SK-N-SH (cell line): Measurements from ENCODE around the gene DNAH9. TPM values are rescaled to one million over a fixed set of nuclear protein-coding genes. Genes with fewer than 3 reads are reported as not detected.

Source experiments
- CTCF ChIA-PET: fragments of 300-600, 350-600 bp; formaldehyde crosslinking; extraction: SDS; loops from one replicate; lab custom pipeline; 2021; lab: Yijun Ruan, JAX
- POLR2A ChIA-PET: fragments of 350-600 bp; sonication (Branson Sonifier 250); formaldehyde crosslinking; extraction: SDS; loops from one replicate; lab custom pipeline; 2020; ENCODE audit warnings: antibody characterized with exemption, inconsistent platforms; lab: Yijun Ruan, JAX
- DNase-seq: peaks from one replicate; pipeline ENCODE4 v3.0.0; 2012
- H2AFZ ChIP-seq: fragments of 200-600 bp; sonication (generic); 2 replicates; pipeline ENCODE4 v1.8.1; 2016; ENCODE audit warnings: antibody characterized with exemption, mild to moderate bottlenecking, low read depth
- H3F3A ChIP-seq: fragments of 200-600 bp; sonication (generic); replicated peaks from 2 replicates; pipeline ENCODE3; 2016; ENCODE audit warnings: antibody characterized with exemption, mild to moderate bottlenecking; ENCODE audit not compliant: insufficient read depth
- H3K27ac ChIP-seq, 2 experiments: fragments of 200-500 bp in 1 of 2; fragments of 200-600 bp in 1 of 2; sonication (Bioruptor generic) in 1 of 2; sonication (generic), shearing (Covaris generic) in 1 of 2; 2 replicates each; pipeline versions ENCODE4 v1.5.1 to v1.6.1; 2014 to 2016; ENCODE audit warnings: low read depth in 2 of 2, inconsistent platforms in 1 of 2, low read length in 1 of 2, mild to moderate bottlenecking in 1 of 2, mixed read lengths in 1 of 2
- H3K27me3 ChIP-seq: fragments of 200-600 bp; sonication (generic), shearing (Covaris generic); 2 replicates; pipeline ENCODE4 v1.6.1; 2016; ENCODE audit warnings: mixed run types; ENCODE audit not compliant: insufficient read depth
- H3K36me3 ChIP-seq, 2 experiments: fragments of 200-500 bp in 1 of 2; fragments of 200-600 bp in 1 of 2; sonication (Bioruptor generic) in 1 of 2; sonication (generic) in 1 of 2; replicated peaks in 1 of 2; 2 replicates each; pipeline versions ENCODE3 to v1.5.1; 2014 to 2016; ENCODE audit warnings: low read length in 1 of 2, mild to moderate bottlenecking in 1 of 2; ENCODE audit not compliant: insufficient read depth in 2 of 2, control insufficient read depth in 1 of 2
- H3K4me1 ChIP-seq, 2 experiments: fragments of 200-500 bp in 1 of 2; fragments of 200-600 bp in 1 of 2; sonication (Bioruptor generic) in 1 of 2; sonication (generic), shearing (Covaris generic) in 1 of 2; 2 replicates each; pipeline versions ENCODE4 v1.5.1 to v1.6.1; 2014 to 2016; ENCODE audit warnings: low read depth in 1 of 2, low read length in 1 of 2, mixed run types in 1 of 2; ENCODE audit not compliant: insufficient read depth in 2 of 2, control insufficient read depth in 1 of 2
- H3K4me2 ChIP-seq: fragments of 200-600 bp; sonication (generic), shearing (Covaris generic); 2 replicates; pipeline ENCODE4 v1.6.1; 2017; ENCODE audit warnings: mixed run types
- H3K4me3 ChIP-seq, 2 experiments: fragments of 200-500 bp in 1 of 2; fragments of 200-600 bp in 1 of 2; sonication (Bioruptor generic) in 1 of 2; sonication (generic), shearing (Covaris generic) in 1 of 2; 2 replicates each; pipeline versions ENCODE4 v1.5.1 to v1.8.1; 2014 to 2016; ENCODE audit warnings: low read depth in 2 of 2, inconsistent platforms in 1 of 2, low read length in 1 of 2, mild to moderate bottlenecking in 1 of 2, mixed read lengths in 1 of 2, moderate library complexity in 1 of 2
- H3K79me2 ChIP-seq: fragments of 200-600 bp; sonication (generic); 2 replicates; pipeline ENCODE4 v1.8.1; 2017; ENCODE audit warnings: mild to moderate bottlenecking; ENCODE audit not compliant: insufficient read depth
- H3K9ac ChIP-seq: fragments of 200-600 bp; sonication (generic); 2 replicates; pipeline ENCODE4 v1.6.1; 2017; ENCODE audit warnings: mixed run types
- H3K9me2 ChIP-seq: fragments of 200-600 bp; sonication (generic); 2 replicates; pipeline ENCODE4 v1.6.1; 2017; ENCODE audit warnings: mixed run types
- H3K9me3 ChIP-seq: fragments of 200-600 bp; sonication (generic); 2 replicates; pipeline ENCODE4 v1.6.1; 2017; ENCODE audit warnings: mixed run types, mild to moderate bottlenecking, moderate library complexity
- H4K20me1 ChIP-seq: fragments of 200-600 bp; sonication (generic); 2 replicates; pipeline ENCODE4 v1.6.1; 2017; ENCODE audit warnings: mild to moderate bottlenecking, mixed run types; ENCODE audit not compliant: insufficient read depth
- CHD2 ChIP-seq: fragments of 150-350 bp; IDR thresholded peaks from 2 replicates; pipeline ENCODE4 v1.6.1; 2018; ENCODE audit warnings: low read length; ENCODE audit not compliant: partially characterized antibody
- ELF1 ChIP-seq: IDR thresholded peaks from 2 replicates; pipeline ENCODE4 v1.4.0; 2012
- EP300 ChIP-seq, 2 experiments: IDR thresholded peaks; 2 replicates each; pipeline versions ENCODE4 v1.4.0 to v1.6.1; 2012; ENCODE audit warnings: borderline replicate concordance in 1 of 2, low read depth in 1 of 2, low read length in 1 of 2
- EZH2phosphoT487 ChIP-seq: fragments of 200-600 bp; sonication (generic); IDR thresholded peaks from 2 replicates; pipeline ENCODE4 v1.6.1; 2017; ENCODE audit warnings: low read depth, mixed run types, mild to moderate bottlenecking, antibody characterized with exemption, moderate library complexity, borderline replicate concordance
- FOXJ3 ChIP-seq: sonication (generic); formaldehyde crosslinking; IDR thresholded peaks from 2 replicates; pipeline ENCODE4 v1.5.1; 2020; ENCODE audit warnings: mild to moderate bottlenecking, missing genetic modification reagents
- GABPA ChIP-seq: IDR thresholded peaks from 2 replicates; pipeline ENCODE4 v1.4.0; 2012; ENCODE audit warnings: low read depth, mild to moderate bottlenecking
- JUND ChIP-seq: IDR thresholded peaks from 2 replicates; pipeline ENCODE4 v1.4.0; 2012
- MXI1 ChIP-seq: IDR thresholded peaks from 2 replicates; pipeline ENCODE4 v1.6.1; 2012; ENCODE audit warnings: mild to moderate bottlenecking, low read depth, low read length, improper control_type of control experiment
- NFIC ChIP-seq: IDR thresholded peaks from 2 replicates; pipeline ENCODE4 v1.4.0; 2012; ENCODE audit warnings: borderline replicate concordance
- NRF1 ChIP-seq: IDR thresholded peaks from 2 replicates; pipeline ENCODE4 v1.6.1; 2012; ENCODE audit warnings: low read depth, mild to moderate bottlenecking, low read length
- POLR2AphosphoS5 ChIP-seq: IDR thresholded peaks from 2 replicates; pipeline ENCODE4 v1.6.1; 2012; ENCODE audit warnings: low read depth, low read length
- RAD21 ChIP-seq: IDR thresholded peaks from 2 replicates; pipeline ENCODE4 v1.6.1; 2012; ENCODE audit warnings: mild to moderate bottlenecking, low read length
- RFX5 ChIP-seq: IDR thresholded peaks from 2 replicates; pipeline ENCODE4 v1.6.1; 2012; ENCODE audit warnings: mild to moderate bottlenecking, improper control_type of control experiment, low read length
- SIN3A ChIP-seq: IDR thresholded peaks from 2 replicates; pipeline ENCODE4 v1.6.1; 2012; ENCODE audit warnings: low read depth, mild to moderate bottlenecking, low read length, moderate library complexity, borderline replicate concordance
- TAF1 ChIP-seq: IDR thresholded peaks from 2 replicates; pipeline ENCODE4 v1.6.1; 2012; ENCODE audit warnings: low read depth, mild to moderate bottlenecking, low read length, moderate library complexity, borderline replicate concordance
- TCF12 ChIP-seq: IDR thresholded peaks from 2 replicates; pipeline ENCODE4 v1.4.0; 2012
- WGBS: methylation state at CpG from one replicate; pipeline ENCODE4 v1.1.6; 2017; ENCODE audit warnings: low lambda C conversion rate; 5-methylcytosine and 5-hydroxymethylcytosine counted together
- polyA plus RNA-seq, 3 experiments: library from polyadenylated mRNA; depleted of rRNA; stranded (reverse); fragments of >200 nt; gene quantifications; 2 replicates each; pipeline ENCODE4 v1.2.3, GENCODE V29; 2012
- TF ChIP-seq, protein P1 (sequence below): IDR thresholded peaks from 2 replicates; pipeline ENCODE4 v1.4.0; 2012; ENCODE audit warnings: low read depth
- TF ChIP-seq, protein P2 (sequence below): fragments of 150-350 bp; IDR thresholded peaks from 2 replicates; pipeline ENCODE4 v1.6.1; 2016; ENCODE audit warnings: mild to moderate bottlenecking, low read depth, low read length
- TF ChIP-seq, protein P3 (sequence below): fragments of 150-350 bp; IDR thresholded peaks from 2 replicates; pipeline ENCODE4 v1.6.1; 2017; ENCODE audit warnings: antibody characterized with exemption, low read length, low read depth, borderline replicate concordance

DNAH9 gene
- polyA plus RNA-seq, 1 of the 3 experiments (the other 2 are of a cell fraction), result not detected

DNA sequence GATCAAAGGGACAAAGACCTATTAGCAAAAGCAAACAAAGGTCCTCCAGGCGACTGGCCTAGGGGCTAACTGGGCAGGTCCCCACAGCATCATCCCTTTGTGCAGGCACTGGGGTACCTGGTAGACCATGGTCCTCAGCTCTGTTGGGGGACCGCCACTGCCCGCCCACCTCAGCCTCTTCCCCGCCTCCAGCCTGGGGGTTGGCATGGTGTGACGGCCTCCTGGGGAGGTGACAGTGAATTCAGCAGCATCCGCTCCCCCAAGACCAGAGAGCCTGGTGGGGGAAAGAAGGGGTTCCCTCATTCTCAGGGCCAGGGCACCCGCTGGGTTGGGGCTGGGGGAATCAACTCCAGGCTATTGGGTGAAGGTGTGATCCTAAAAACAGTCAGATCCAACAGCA, 38.7 kb upstream of the DNAH9 start:
- 30% methylated on average over 5 of the region's 7 CpGs for WGBS
- Histone ChIP-seq H2AFZ (no peak overlapping the region), H3K27ac (no peak overlapping the region), H3K9ac (no peak overlapping the region), H3K36me3 (no peaks in the 10 kb centered on the region), H3K4me1 (no peaks in the 10 kb centered on the region; a peak in 1 of 4 replicates), H4K20me1 (no peaks in the 10 kb centered on the region), H3K9me3 (no peaks in the 10 kb centered on the region), H3K79me2 (no peaks in the 10 kb centered on the region), H3K4me3 (no peak overlapping the region), H3F3A (no peaks in the 10 kb centered on the region), H3K27me3 (no peaks in the 10 kb centered on the region), H3K4me2 (no peak overlapping the region), H3K9me2 (no peaks in the 10 kb centered on the region)
- TF ChIP-seq, protein P1, sequence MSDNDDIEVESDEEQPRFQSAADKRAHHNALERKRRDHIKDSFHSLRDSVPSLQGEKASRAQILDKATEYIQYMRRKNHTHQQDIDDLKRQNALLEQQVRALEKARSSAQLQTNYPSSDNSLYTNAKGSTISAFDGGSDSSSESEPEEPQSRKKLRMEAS, result no peak
- TF ChIP-seq ELF1, result no peak
- CTCF ChIA-PET, result no interaction called here
- no peak for DNase-seq
- POLR2A ChIA-PET, result no interaction called here

DNA sequence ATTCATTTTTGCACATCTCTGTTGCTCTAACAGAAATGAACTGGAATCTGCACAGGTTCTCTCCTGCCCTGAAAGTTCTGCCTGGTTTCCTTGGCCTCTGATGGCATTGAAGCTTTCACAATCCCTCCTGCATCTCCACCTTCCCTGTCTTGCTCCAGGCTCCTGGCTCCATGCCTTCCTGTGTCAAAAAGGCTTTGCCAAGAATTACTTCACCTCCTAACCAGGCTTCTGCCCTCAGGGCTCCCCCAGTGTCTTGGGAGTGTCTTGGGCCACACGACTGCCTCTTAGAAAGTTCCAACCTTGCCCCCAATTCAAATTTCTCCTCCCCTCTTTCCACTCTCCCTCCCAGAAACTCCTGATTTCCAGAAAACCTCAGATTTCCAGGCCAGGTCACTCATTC, 37.0 kb upstream of the DNAH9 start:
- Histone ChIP-seq H3K27me3 (no peaks in the 10 kb centered on the region), H2AFZ (no peak overlapping the region), H3K9me2 (no peaks in the 10 kb centered on the region), H3K27ac (no peak overlapping the region), H4K20me1 (no peaks in the 10 kb centered on the region), H3K79me2 (no peaks in the 10 kb centered on the region), H3K9ac (no peak overlapping the region), H3K4me1 (no peaks in the 10 kb centered on the region; a peak in 1 of 4 replicates), H3K4me2 (no peak overlapping the region), H3K4me3 (no peak overlapping the region), H3K36me3 (no peaks in the 10 kb centered on the region), H3F3A (no peaks in the 10 kb centered on the region), H3K9me3 (no peaks in the 10 kb centered on the region)
- 23% methylated on average over 1 of the region's 1 CpG for WGBS
- DNase-seq, result no peak
- ChIA-PET POLR2A (no interaction called here), CTCF (interaction anchor here (1.3 kb wide), 1 partner anchor 83 kb away, joined by 4 read pairs; no protein-coding TSS in a partner anchor)
- TF ChIP-seq RAD21 (no peak), NFIC (no peak), POLR2AphosphoS5 (no peak), EP300 (IDR thresholded peaks at IDR 0.05; ENCODE audit: borderline replicate concordance in 1 of 2, low read depth in 1 of 2, low read length in 1 of 2) (no peak), JUND (no peak), RFX5 (no peak), MXI1 (no peak)

DNA sequence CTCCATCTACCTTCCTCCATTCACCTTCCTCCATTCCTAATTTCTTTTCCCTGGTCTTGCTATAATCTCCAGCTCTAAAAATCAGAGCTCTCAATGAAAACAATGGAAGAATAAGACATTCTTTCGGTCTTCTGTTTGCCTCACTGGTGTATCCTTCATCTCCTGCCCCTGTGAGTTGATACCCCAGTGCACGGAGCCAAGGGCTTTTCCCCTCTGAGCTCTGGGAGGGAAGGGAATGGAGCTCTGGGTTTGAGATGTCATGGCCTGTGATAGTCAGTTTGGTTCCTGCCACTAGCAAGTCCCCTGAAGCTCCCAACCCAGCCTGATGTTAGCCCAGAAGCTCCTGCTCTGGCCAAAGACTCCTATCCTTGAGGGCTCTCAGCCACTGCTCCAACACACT, 36.6 kb upstream of the DNAH9 start:
- Histone ChIP-seq H2AFZ (no peak overlapping the region), H3K27me3 (no peaks in the 10 kb centered on the region), H4K20me1 (no peaks in the 10 kb centered on the region), H3K27ac (no peak overlapping the region), H3K9ac (no peak overlapping the region), H3K9me2 (no peaks in the 10 kb centered on the region), H3F3A (no peaks in the 10 kb centered on the region), H3K4me1 (no peaks in the 10 kb centered on the region; a peak in 1 of 4 replicates), H3K9me3 (no peaks in the 10 kb centered on the region), H3K4me2 (no peak overlapping the region), H3K79me2 (no peaks in the 10 kb centered on the region), H3K36me3 (no peaks in the 10 kb centered on the region), H3K4me3 (no peak overlapping the region)
- no peak for DNase-seq
- ChIA-PET CTCF (interaction anchor here (1.0 to 1.3 kb wide), 2 partner anchors 19 to 83 kb away, joined by 3 to 4 read pairs; no protein-coding TSS in a partner anchor), POLR2A (no interaction called here)
- WGBS, result 19% methylated on average over 2 of the region's 2 CpGs
- no peak for TF ChIP-seq SIN3A
- TF ChIP-seq JUND, result no peak
- TF ChIP-seq, protein P2, sequence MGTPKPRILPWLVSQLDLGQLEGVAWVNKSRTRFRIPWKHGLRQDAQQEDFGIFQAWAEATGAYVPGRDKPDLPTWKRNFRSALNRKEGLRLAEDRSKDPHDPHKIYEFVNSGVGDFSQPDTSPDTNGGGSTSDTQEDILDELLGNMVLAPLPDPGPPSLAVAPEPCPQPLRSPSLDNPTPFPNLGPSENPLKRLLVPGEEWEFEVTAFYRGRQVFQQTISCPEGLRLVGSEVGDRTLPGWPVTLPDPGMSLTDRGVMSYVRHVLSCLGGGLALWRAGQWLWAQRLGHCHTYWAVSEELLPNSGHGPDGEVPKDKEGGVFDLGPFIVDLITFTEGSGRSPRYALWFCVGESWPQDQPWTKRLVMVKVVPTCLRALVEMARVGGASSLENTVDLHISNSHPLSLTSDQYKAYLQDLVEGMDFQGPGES, result no peak
- TF ChIP-seq, protein P1, result no peak
- TF ChIP-seq CHD2, result no peak
- TF ChIP-seq EP300 (IDR thresholded peaks at IDR 0.05; ENCODE audit: borderline replicate concordance in 1 of 2, low read depth in 1 of 2, low read length in 1 of 2), result no peak
- TF ChIP-seq TAF1, result no peak
- TF ChIP-seq EZH2phosphoT487, result no peak
- no peak for TF ChIP-seq FOXJ3 (CRISPR knock-in tag)
- TF ChIP-seq GABPA, result no peak
- TF ChIP-seq, protein P3, sequence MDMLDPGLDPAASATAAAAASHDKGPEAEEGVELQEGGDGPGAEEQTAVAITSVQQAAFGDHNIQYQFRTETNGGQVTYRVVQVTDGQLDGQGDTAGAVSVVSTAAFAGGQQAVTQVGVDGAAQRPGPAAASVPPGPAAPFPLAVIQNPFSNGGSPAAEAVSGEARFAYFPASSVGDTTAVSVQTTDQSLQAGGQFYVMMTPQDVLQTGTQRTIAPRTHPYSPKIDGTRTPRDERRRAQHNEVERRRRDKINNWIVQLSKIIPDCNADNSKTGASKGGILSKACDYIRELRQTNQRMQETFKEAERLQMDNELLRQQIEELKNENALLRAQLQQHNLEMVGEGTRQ, result no peak
- TF ChIP-seq TCF12, result no peak
- no peak for TF ChIP-seq NRF1
